HG03469 (cell line): ENCODE results near the gene CD300LD.
"Not testable (repeated sequence)": the region's sequence is repeated elsewhere in the genome, so short reads cannot be mapped to it uniquely, and the experiment has no call there.

ENCODE experiments used
- ATAC-seq: cut with Tn5 transposase; IDR thresholded peaks from one replicate; pipeline ENCODE4 v1.9.1; 2021; ENCODE audit warnings: mild to moderate bottlenecking, moderate library complexity, moderate number of reproducible peaks; ENCODE audit not compliant: unreplicated experiment

CD300LD gene

DNA sequence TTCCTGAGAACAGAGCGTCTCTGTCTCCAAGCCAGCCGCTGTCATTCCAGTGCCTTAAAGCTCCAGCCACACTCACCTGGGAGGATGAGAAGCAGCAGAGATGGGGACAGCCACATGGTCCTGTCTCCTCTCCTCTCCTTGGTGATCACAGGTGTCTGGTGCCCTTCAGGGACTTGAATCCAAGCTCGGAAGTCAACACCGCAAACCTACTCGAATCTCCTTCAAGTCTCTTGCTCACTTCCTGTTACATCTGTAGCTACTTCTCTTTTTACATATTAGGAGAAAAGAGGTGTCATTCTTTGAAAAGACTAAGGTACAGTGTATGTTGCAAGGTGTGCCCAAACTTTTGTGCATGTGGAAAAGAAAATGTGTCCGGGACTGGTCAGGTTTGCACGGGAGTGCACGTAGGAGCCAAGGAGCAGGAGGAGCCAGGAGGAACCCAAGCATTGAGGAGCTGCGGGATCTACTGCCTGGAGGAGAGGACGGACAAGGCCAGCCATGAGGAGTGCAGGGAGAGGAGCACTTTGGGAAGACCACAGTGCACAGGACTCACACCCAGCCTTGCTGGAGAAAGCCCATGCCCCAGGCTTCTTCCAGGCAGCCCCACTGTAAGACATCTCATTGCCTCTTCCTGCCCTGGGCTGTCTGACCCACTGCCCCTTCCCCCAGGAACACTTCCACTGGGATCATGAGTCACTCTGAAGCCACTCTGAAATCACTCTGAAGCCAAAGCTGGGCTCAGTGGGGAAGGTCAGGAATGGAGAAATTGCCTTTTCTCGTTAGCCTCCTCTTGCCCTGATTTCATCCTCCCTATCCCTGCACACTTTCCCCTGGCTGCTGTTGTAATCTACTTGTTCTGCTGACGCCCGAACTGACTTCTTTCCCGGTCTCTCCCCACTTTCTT, at the start of gene CD300LD:
Gene CD300LD (minus strand): TSS at position 197 of the 904 bp plus-strand sequence. CDS start 81 bp downstream, at position 116.
- ATAC-seq: no peak

GRCh38 chr17:74641224-74641957, 49.3 kb upstream of the CD300LD start:
- ATAC-seq: no peak

GRCh38 chr17:74639704-74640151, 47.6 kb upstream of the CD300LD start:
- ATAC-seq: no peak

DNA sequence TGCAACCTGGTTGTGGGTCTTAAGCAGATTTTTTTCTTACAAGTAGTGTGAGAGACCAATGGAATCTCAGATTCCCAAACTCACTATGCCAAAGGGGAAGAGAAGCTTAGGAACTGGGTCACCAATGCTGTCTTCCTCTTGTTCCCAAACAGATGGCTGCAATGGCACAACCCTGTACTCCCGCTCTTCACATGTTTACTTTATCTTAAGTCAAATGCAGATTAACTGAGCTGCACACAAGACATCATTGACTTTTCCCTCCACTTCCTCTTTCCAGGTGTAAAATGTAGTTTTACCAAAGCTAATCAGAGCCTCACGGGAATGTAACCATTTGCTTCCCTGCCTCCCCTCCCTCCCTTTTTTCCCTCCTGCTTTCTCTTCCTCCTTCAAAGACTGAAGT, 45.8 kb upstream of the CD300LD start:
- no peak for ATAC-seq

- no peak for ATAC-seq
Measured at GRCh38 chr17:74637265-74637664, 45.2 kb upstream of the CD300LD start.

GRCh38 chr17:74636541-74637085, 44.5 kb upstream of the CD300LD start:
- not testable (repeated sequence) for ATAC-seq

DNA sequence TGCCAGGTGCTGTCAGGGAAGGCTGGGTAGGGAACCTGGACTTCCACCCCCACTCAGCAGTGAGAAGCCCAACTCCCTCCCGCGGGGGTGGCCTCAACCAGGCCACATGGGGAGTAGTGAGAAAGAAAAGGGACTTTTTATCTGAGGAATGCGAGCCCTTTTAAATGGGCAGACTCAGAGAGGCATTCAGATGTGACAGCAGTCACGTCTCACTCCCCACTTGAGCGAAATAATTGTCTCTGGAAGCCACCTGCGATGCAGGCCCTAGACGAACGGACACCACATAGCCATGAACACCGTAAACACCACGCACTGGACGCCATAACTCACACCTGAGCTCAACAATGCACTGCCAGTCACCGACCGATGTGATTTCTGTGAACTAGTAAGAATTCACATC, 43.3 kb upstream of the CD300LD start:
- ATAC-seq: no peak

- no peak for ATAC-seq
Measured at GRCh38 chr17:74633326-74633725, 41.2 kb upstream of the CD300LD start.

- ATAC-seq: no peak
Measured at GRCh38 chr17:74632617-74633016, 40.5 kb upstream of the CD300LD start.

- no peak for ATAC-seq
Measured at GRCh38 chr17:74631468-74632450, 39.7 kb upstream of the CD300LD start.

DNA sequence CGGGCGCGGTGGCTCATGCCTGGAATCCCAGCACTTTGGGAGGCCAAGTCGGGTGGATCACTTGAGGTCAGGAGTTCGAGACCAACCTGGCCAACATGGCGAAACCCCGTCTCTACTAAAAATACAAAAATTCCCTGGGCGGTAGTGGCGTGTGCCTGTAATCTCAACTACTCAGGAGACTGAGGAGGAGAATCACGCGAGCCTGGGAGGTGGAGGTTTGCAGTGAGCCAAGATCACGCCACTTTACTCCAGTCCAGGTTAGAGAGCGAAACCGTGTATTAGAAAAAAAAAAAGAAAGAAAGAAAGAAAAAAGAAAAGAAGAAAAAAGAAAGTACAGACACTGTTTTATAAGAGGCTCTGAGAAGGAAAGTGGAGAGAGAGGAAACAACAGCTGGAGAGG, 38.2 kb upstream of the CD300LD start:
- not testable (repeated sequence) for ATAC-seq

GRCh38 chr17:74625661-74626060, 33.6 kb upstream of the CD300LD start:
- no peak for ATAC-seq

DNA sequence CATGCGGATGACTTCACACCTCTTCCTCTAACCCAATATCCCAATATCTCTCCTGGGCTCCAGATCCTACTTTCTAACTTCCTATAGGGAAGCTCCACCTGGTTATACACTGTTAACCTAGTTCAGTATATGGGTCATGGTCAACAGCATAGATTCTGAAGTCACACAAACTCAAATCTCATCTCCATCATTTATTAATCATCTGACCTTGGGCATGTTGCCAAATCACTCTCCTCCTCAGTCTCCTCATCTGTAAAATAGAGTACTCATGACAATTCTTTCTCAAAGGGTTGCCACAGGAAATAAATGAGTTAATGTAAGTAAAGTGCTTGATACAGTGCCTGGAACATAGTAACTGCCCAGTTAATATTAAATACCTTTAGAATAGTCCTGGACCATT, 32.0 kb upstream of the CD300LD start:
- no peak for ATAC-seq

- no peak for ATAC-seq
Measured at GRCh38 chr17:74623693-74624093, 31.6 kb upstream of the CD300LD start, which contains the start of gene CD300E. Gene CD300E, minus strand, starts transcription at chr17:74623738. Its CDS starts 117 bp downstream, at chr17:74623621.

DNA sequence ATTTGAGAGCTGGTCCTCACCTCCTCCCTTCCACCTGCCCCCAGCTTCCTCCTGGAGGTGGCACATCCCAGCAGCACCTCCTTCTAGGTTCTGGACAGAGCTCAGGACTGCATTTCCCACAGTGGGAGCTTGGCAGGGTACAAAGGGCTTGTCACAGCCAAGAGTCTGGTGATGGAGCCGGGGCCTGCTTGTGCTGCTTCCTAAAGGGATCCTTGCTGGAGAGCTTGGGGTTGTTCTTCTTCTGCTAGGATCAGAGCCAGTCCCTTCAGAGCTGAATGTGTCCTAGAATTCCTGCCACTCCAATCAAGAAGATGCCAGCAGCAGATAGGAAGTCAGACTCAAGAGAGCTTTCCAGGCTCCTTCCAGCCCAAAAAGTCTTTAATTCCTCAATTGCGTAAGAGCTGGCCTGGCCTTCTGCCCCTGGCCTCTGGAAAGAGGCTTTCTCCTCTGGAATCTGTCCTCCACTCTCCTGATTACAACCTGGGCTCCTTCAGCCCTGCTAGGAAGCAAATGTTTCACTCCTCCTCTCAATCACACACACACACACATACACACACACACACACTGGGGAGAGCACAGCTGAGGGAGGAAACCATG, 27.1 kb upstream of the CD300LD start:
- ATAC-seq: no peak

DNA sequence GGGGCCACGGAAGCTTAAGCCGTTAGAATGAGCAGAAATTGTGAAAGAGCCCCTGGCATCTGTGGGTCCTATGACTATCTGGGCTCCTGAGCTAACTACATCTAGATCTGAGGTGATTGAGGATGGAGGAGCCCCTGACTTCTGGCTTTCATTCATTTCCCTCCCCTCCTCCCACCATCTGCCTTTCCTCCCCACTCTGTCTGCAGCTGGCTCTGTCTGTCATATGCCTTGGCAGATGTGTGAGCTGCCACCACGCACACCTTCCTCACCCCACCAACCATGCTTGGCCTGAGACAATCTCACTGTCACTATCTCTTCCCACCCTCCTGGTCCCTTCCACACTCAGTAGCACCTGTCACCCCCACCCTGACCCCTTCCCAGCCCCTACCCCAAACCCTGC, 26.4 kb upstream of the CD300LD start:
- ATAC-seq: no peak

DNA sequence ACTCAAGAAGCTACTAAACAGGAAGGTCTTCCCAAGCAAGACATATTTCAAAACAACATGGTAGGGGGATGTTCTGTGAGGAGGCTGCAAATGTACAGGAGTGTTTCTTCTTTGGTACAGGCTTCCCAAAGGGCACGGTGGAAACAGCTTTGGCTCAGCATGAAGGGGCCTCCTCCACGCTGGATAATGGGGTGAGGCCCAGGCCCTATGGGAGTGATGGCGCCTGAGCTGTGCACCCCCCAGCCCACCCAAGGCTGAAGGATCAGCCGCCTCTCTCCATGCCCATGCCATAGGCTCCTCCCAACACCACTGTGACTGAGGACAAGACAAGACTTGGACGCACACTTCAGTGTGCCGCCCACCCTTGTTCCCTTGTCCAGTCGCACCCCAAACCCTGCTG, 24.6 kb upstream of the CD300LD start:
- ATAC-seq: no peak

- ATAC-seq: no peak
Measured at GRCh38 chr17:74612046-74612445, 20.0 kb upstream of the CD300LD start.

DNA sequence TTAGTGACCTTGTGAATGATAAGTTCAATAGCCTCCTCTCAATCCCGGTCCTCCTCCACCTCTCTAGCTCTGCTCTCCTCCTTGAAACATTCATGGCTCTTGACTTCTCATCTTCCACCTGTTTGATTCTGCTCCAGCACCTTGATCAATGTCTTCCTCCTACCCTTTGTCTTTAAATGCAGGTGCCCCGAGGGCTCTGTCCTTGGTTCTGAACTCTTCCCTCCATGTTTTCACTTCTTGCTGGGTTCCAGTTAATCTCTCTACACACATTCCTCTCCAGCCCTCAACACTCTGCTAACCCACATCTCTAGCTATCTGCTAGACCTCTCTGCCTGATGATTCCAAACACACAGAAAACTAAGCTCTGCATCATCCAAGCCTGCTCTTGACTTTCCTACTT, 18.0 kb upstream of the CD300LD start:
- ATAC-seq: no peak

DNA sequence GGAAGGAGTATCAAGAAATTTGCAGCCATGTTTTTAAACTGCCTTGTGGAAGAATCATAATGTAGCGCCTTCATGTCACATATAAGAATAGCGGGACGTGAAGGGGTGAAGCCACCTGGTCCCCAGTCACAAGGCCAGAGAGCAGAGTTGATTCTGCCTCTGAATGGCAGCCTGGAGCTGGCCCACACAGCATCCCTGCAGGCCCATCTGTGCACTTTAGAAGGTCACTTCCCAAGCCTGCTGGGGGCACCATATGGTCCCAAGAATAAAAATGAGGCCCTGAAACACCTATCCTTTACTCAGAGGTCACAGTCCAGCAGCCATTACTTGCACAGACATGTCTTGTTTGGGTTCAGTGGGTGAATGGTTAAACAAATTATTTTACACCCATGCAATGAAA, 16.4 kb upstream of the CD300LD start:
- no peak for ATAC-seq
